HEK293 (cell line): Measurements from ENCODE around the gene SELENOI.

Experiments used
- CTCF ChIA-PET: fragments of 350-600 bp; formaldehyde crosslinking; extraction: SDS; loops from one replicate; lab custom pipeline; 2021; ENCODE audit warnings: antibody characterized with exemption; lab: Yijun Ruan, JAX
- POLR2A ChIA-PET: fragments of 300-600 bp; formaldehyde crosslinking; extraction: SDS; loops from one replicate; lab custom pipeline; 2020; ENCODE audit warnings: antibody characterized with exemption, inconsistent platforms; lab: Yijun Ruan, JAX
- H3K27ac ChIP-seq: fragments of 200-500 bp; sonication (Bioruptor generic); 2 replicates; pipeline ENCODE4 v1.5.1; 2014; ENCODE audit warnings: low read depth, low read length, control low read depth, inconsistent platforms; ENCODE audit errors: extremely low read depth
- H3K36me3 ChIP-seq, 2 experiments: fragments of 200-500 bp in 1 of 2; sonication (Bioruptor generic) in 1 of 2; 1 replicate in 1 of 2; 2 replicates in 1 of 2; pipeline ENCODE4 v1.5.1; 2014 to 2017; ENCODE audit warnings: inconsistent platforms in 2 of 2, low read length in 2 of 2; ENCODE audit not compliant: control insufficient read depth in 2 of 2, insufficient read depth in 1 of 2
- H3K4me1 ChIP-seq: fragments of 200-500 bp; sonication (Bioruptor generic); 2 replicates; pipeline ENCODE4 v1.5.1; 2014; ENCODE audit warnings: mild to moderate bottlenecking, low read length, inconsistent platforms; ENCODE audit not compliant: control insufficient read depth, insufficient read depth
- H3K4me3 ChIP-seq: 2 replicates; pipeline ENCODE4 v1.5.1; 2011; ENCODE audit warnings: low read depth, mild to moderate bottlenecking, control low read depth, low read length, moderate library complexity
- H3K9me3 ChIP-seq: fragments of 200-500 bp; sonication (Bioruptor generic); 2 replicates; pipeline ENCODE4 v1.5.1; 2014; ENCODE audit warnings: low read depth, low read length, inconsistent platforms; ENCODE audit not compliant: control insufficient read depth, insufficient read depth
- BCL11B ChIP-seq: fragments of 450-650 bp; formaldehyde crosslinking; IDR thresholded peaks from 2 replicates; pipeline ENCODE4 v1.5.1; 2016; ENCODE audit warnings: low read depth, missing biosample characterization, missing genetic modification characterization
- GLI2 ChIP-seq: fragments of 450-650 bp; formaldehyde crosslinking; IDR thresholded peaks from 2 replicates; pipeline ENCODE4; 2017; ENCODE audit warnings: missing biosample characterization, missing genetic modification characterization, low read depth, borderline replicate concordance
- GLIS2 ChIP-seq: fragments of 450-650 bp; formaldehyde crosslinking; IDR thresholded peaks from 2 replicates; pipeline ENCODE4 v1.5.1; 2016; ENCODE audit warnings: missing biosample characterization, missing genetic modification characterization
- KLF1 ChIP-seq: fragments of 450-650 bp; formaldehyde crosslinking; IDR thresholded peaks from 2 replicates; pipeline ENCODE4 v1.5.1; 2016; ENCODE audit warnings: missing biosample characterization, missing genetic modification characterization
- KLF16 ChIP-seq: fragments of 450-650 bp; formaldehyde crosslinking; IDR thresholded peaks from 2 replicates; pipeline ENCODE4 v1.5.1; 2017; ENCODE audit warnings: missing biosample characterization, missing genetic modification characterization
- PRDM1 ChIP-seq: fragments of 450-650 bp; formaldehyde crosslinking; IDR thresholded peaks from 2 replicates; pipeline ENCODE4; 2016; ENCODE audit warnings: missing biosample characterization, missing genetic modification characterization
- ZBTB8A ChIP-seq: fragments of 450-650 bp; formaldehyde crosslinking; IDR thresholded peaks from 2 replicates; pipeline ENCODE4 v1.5.1; 2016; ENCODE audit warnings: missing biosample characterization, missing genetic modification characterization
- ZFP3 ChIP-seq: fragments of 450-650 bp; formaldehyde crosslinking; IDR thresholded peaks from 2 replicates; pipeline ENCODE4 v1.5.1; 2016; ENCODE audit warnings: low read depth, missing biosample characterization, missing genetic modification characterization
- ZFP69B ChIP-seq: fragments of 450-650 bp; formaldehyde crosslinking; IDR thresholded peaks from 2 replicates; pipeline ENCODE4 v1.5.1; 2016; ENCODE audit warnings: missing biosample characterization, missing genetic modification characterization
- ZNF155 ChIP-seq: fragments of 450-650 bp; formaldehyde crosslinking; IDR thresholded peaks from 2 replicates; pipeline ENCODE4 v1.5.1; 2016; ENCODE audit warnings: missing biosample characterization, missing genetic modification characterization
- ZNF16 ChIP-seq: fragments of 450-650 bp; formaldehyde crosslinking; IDR thresholded peaks from 2 replicates; pipeline ENCODE4 v1.5.1; 2016; ENCODE audit warnings: low read depth, missing biosample characterization, missing genetic modification characterization
- ZNF184 ChIP-seq: fragments of 450-650 bp; IDR thresholded peaks from 2 replicates; pipeline ENCODE4 v1.5.1; 2018; ENCODE audit warnings: missing biosample characterization, mild to moderate bottlenecking, missing genetic modification characterization
- ZNF221 ChIP-seq: fragments of 450-650 bp; formaldehyde crosslinking; IDR thresholded peaks from 2 replicates; pipeline ENCODE4 v1.5.1; 2017; ENCODE audit warnings: missing biosample characterization, missing genetic modification characterization, borderline replicate concordance
- ZNF292 ChIP-seq: fragments of 450-650 bp; formaldehyde crosslinking; IDR thresholded peaks from 2 replicates; pipeline ENCODE4 v1.5.1; 2016; ENCODE audit warnings: low read depth, missing biosample characterization, missing genetic modification characterization, borderline replicate concordance
- ZNF354C ChIP-seq: fragments of 450-650 bp; formaldehyde crosslinking; IDR thresholded peaks from 2 replicates; pipeline ENCODE4 v1.5.1; 2016; ENCODE audit warnings: missing biosample characterization, missing genetic modification characterization, low read depth, borderline replicate concordance
- ZNF416 ChIP-seq: fragments of 450-650 bp; formaldehyde crosslinking; IDR thresholded peaks from 2 replicates; pipeline ENCODE4 v1.5.1; 2016; ENCODE audit warnings: missing biosample characterization, missing genetic modification characterization
- ZNF501 ChIP-seq: fragments of 450-650 bp; formaldehyde crosslinking; IDR thresholded peaks from 2 replicates; pipeline ENCODE4 v1.5.1; 2016; ENCODE audit warnings: missing biosample characterization, missing genetic modification characterization
- ZNF514 ChIP-seq: fragments of 450-650 bp; formaldehyde crosslinking; IDR thresholded peaks from 2 replicates; pipeline ENCODE4 v1.5.1; 2016; ENCODE audit warnings: missing biosample characterization, missing genetic modification characterization
- ZNF529 ChIP-seq: fragments of 450-650 bp; formaldehyde crosslinking; IDR thresholded peaks from 2 replicates; pipeline ENCODE4 v1.5.1; 2017; ENCODE audit warnings: missing genetic modification characterization, missing biosample characterization; ENCODE audit not compliant: insufficient replicate concordance
- ZNF544 ChIP-seq: fragments of 450-650 bp; formaldehyde crosslinking; IDR thresholded peaks from 2 replicates; pipeline ENCODE4 v1.5.0; 2017; ENCODE audit warnings: missing biosample characterization, missing genetic modification characterization
- ZNF610 ChIP-seq: fragments of 450-650 bp; formaldehyde crosslinking; IDR thresholded peaks from 2 replicates; pipeline ENCODE4 v1.5.1; 2016; ENCODE audit warnings: missing biosample characterization, missing genetic modification characterization, borderline replicate concordance
- ZNF670 ChIP-seq: fragments of 450-650 bp; formaldehyde crosslinking; IDR thresholded peaks from 2 replicates; pipeline ENCODE4 v1.5.1; 2016; ENCODE audit warnings: missing biosample characterization, missing genetic modification characterization, low read depth
- ZNF707 ChIP-seq: fragments of 450-650 bp; formaldehyde crosslinking; IDR thresholded peaks from 2 replicates; pipeline ENCODE4 v1.5.1; 2016; ENCODE audit warnings: missing biosample characterization, missing genetic modification characterization
- ZNF776 ChIP-seq: fragments of 450-650 bp; formaldehyde crosslinking; IDR thresholded peaks from 2 replicates; pipeline ENCODE4 v1.5.0; 2017; ENCODE audit warnings: missing biosample characterization, missing genetic modification characterization, borderline replicate concordance
- ZNF791 ChIP-seq: fragments of 450-650 bp; formaldehyde crosslinking; IDR thresholded peaks from 2 replicates; pipeline ENCODE4 v1.5.1; 2016; ENCODE audit warnings: missing biosample characterization, missing genetic modification characterization
- ZSCAN23 ChIP-seq: fragments of 450-650 bp; formaldehyde crosslinking; IDR thresholded peaks from 2 replicates; pipeline ENCODE4 v1.5.1; 2016; ENCODE audit warnings: missing biosample characterization, missing genetic modification characterization
- ZXDB ChIP-seq: fragments of 450-650 bp; formaldehyde crosslinking; IDR thresholded peaks from 2 replicates; pipeline ENCODE4 v1.5.1; 2016; ENCODE audit warnings: missing biosample characterization, missing genetic modification characterization
- TF ChIP-seq, protein P1 (sequence below): fragments of 450-650 bp; formaldehyde crosslinking; IDR thresholded peaks from 2 replicates; pipeline ENCODE4 v1.5.1; 2016; ENCODE audit warnings: missing biosample characterization, missing genetic modification characterization
- TF ChIP-seq, protein P2 (sequence below): fragments of 450-650 bp; formaldehyde crosslinking; IDR thresholded peaks from 2 replicates; pipeline ENCODE4 v1.5.1; 2017; ENCODE audit warnings: missing biosample characterization, missing genetic modification characterization
- TF ChIP-seq, protein P3 (sequence below): fragments of 450-650 bp; formaldehyde crosslinking; IDR thresholded peaks from 2 replicates; pipeline ENCODE4 v1.5.1; 2016; ENCODE audit warnings: missing biosample characterization, missing genetic modification characterization
- TF ChIP-seq, protein P4 (sequence below): fragments of 450-650 bp; formaldehyde crosslinking; IDR thresholded peaks from 2 replicates; pipeline ENCODE4 v1.5.1; 2016; ENCODE audit warnings: missing biosample characterization, missing genetic modification characterization

Gene SELENOI

DNA sequence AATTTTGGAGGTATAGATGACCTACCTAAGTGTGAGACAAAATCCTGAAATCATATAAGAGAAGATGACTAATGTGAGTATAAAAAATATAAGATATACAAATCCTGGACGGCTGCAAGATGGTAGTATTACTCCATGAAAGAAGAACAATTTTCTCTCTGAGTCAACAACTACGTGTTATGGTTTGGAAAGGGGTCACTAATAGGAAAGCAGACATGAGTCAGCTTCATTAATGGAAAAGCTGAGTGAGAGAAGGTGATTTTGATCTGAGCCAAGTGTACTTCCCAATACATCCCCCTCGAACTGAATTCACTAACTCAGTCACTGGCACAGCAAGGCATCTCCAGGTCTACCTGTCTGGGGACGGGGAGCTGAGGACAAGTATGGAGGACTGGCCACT is 20.1 kb upstream of the SELENOI start (continued):
- TF ChIP-seq ZNF670 (tag by site-specific recombination): no peak
- no peak for TF ChIP-seq ZNF610
- no peak for TF ChIP-seq ZXDB (tag by site-specific recombination)
- TF ChIP-seq ZNF292 (tag by site-specific recombination): no peak
- no peak for TF ChIP-seq ZNF184
- TF ChIP-seq GLIS2 (tag by site-specific recombination): no peak
- TF ChIP-seq, protein P1, sequence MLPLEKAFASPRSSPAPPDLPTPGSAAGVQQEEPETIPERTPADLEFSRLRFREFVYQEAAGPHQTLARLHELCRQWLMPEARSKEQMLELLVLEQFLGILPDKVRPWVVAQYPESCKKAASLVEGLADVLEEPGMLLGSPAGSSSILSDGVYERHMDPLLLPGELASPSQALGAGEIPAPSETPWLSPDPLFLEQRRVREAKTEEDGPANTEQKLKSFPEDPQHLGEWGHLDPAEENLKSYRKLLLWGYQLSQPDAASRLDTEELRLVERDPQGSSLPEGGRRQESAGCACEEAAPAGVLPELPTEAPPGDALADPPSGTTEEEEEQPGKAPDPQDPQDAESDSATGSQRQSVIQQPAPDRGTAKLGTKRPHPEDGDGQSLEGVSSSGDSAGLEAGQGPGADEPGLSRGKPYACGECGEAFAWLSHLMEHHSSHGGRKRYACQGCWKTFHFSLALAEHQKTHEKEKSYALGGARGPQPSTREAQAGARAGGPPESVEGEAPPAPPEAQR (tag by site-specific recombination): no peak
- TF ChIP-seq, protein P2, sequence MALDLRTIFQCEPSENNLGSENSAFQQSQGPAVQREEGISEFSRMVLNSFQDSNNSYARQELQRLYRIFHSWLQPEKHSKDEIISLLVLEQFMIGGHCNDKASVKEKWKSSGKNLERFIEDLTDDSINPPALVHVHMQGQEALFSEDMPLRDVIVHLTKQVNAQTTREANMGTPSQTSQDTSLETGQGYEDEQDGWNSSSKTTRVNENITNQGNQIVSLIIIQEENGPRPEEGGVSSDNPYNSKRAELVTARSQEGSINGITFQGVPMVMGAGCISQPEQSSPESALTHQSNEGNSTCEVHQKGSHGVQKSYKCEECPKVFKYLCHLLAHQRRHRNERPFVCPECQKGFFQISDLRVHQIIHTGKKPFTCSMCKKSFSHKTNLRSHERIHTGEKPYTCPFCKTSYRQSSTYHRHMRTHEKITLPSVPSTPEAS (tag by site-specific recombination): no peak
- no peak for TF ChIP-seq ZNF544 (tag by site-specific recombination)
- no peak for TF ChIP-seq ZSCAN23 (tag by site-specific recombination)
- no peak for TF ChIP-seq ZNF16 (tag by site-specific recombination)
- no peak for TF ChIP-seq ZNF416
- no peak for TF ChIP-seq ZNF776 (tag by site-specific recombination)
- no peak for TF ChIP-seq KLF1 (tag by site-specific recombination)
- no peak for TF ChIP-seq ZNF155
- no peak for TF ChIP-seq ZNF529 (tag by site-specific recombination)
- TF ChIP-seq ZNF791 (tag by site-specific recombination): no peak

DNA sequence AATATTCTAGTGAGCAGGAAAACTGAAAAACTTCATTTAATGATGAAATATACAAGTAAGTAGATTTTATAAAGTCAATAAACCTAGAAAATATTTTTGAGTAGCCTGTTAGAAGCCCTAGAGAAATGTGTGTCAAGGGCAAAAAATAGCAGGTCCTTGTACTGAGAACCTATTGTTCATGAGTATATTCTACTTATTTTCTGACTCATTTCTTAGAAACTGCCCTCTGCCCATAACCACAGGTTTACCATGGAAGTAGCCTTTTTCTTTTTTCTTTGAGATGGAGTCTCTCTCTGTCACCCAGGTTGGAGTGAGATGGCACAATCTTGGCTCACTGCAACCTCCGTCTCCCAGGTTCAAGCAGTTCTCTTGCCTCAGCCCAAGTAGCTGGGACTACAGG is 19.4 kb upstream of the SELENOI start:
- ChIA-PET CTCF (interaction anchor here (0.7 to 0.9 kb wide), 2 partner anchors 10 to 143 kb away, joined by 3 to 5 read pairs; no protein-coding TSS in a partner anchor), POLR2A (interaction anchor here (0.5 kb wide), 1 partner anchor 24 kb away, joined by 4 read pairs; no protein-coding TSS in a partner anchor)
- Histone ChIP-seq H3K9me3 (no peaks in the 10 kb centered on the region), H3K27ac (no peak overlapping the region), H3K36me3 (no peaks in the 10 kb centered on the region), H3K4me1 (no peaks in the 10 kb centered on the region), H3K4me3 (no peak overlapping the region)
- TF ChIP-seq ZNF514 (no peak), ZNF221 (no peak), ZNF354C (no peak), KLF16 (tag by site-specific recombination) (no peak), GLI2 (tag by site-specific recombination) (no peak), ZNF501 (tag by site-specific recombination) (no peak), ZBTB8A (no peak), ZFP3 (no peak), ZFP69B (tag by site-specific recombination) (no peak), BCL11B (no peak), PRDM1 (tag by site-specific recombination) (no peak), ZNF707 (tag by site-specific recombination) (no peak)
- TF ChIP-seq, protein P3, sequence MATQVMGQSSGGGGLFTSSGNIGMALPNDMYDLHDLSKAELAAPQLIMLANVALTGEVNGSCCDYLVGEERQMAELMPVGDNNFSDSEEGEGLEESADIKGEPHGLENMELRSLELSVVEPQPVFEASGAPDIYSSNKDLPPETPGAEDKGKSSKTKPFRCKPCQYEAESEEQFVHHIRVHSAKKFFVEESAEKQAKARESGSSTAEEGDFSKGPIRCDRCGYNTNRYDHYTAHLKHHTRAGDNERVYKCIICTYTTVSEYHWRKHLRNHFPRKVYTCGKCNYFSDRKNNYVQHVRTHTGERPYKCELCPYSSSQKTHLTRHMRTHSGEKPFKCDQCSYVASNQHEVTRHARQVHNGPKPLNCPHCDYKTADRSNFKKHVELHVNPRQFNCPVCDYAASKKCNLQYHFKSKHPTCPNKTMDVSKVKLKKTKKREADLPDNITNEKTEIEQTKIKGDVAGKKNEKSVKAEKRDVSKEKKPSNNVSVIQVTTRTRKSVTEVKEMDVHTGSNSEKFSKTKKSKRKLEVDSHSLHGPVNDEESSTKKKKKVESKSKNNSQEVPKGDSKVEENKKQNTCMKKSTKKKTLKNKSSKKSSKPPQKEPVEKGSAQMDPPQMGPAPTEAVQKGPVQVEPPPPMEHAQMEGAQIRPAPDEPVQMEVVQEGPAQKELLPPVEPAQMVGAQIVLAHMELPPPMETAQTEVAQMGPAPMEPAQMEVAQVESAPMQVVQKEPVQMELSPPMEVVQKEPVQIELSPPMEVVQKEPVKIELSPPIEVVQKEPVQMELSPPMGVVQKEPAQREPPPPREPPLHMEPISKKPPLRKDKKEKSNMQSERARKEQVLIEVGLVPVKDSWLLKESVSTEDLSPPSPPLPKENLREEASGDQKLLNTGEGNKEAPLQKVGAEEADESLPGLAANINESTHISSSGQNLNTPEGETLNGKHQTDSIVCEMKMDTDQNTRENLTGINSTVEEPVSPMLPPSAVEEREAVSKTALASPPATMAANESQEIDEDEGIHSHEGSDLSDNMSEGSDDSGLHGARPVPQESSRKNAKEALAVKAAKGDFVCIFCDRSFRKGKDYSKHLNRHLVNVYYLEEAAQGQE (tag by site-specific recombination): no peak
- TF ChIP-seq, protein P4, sequence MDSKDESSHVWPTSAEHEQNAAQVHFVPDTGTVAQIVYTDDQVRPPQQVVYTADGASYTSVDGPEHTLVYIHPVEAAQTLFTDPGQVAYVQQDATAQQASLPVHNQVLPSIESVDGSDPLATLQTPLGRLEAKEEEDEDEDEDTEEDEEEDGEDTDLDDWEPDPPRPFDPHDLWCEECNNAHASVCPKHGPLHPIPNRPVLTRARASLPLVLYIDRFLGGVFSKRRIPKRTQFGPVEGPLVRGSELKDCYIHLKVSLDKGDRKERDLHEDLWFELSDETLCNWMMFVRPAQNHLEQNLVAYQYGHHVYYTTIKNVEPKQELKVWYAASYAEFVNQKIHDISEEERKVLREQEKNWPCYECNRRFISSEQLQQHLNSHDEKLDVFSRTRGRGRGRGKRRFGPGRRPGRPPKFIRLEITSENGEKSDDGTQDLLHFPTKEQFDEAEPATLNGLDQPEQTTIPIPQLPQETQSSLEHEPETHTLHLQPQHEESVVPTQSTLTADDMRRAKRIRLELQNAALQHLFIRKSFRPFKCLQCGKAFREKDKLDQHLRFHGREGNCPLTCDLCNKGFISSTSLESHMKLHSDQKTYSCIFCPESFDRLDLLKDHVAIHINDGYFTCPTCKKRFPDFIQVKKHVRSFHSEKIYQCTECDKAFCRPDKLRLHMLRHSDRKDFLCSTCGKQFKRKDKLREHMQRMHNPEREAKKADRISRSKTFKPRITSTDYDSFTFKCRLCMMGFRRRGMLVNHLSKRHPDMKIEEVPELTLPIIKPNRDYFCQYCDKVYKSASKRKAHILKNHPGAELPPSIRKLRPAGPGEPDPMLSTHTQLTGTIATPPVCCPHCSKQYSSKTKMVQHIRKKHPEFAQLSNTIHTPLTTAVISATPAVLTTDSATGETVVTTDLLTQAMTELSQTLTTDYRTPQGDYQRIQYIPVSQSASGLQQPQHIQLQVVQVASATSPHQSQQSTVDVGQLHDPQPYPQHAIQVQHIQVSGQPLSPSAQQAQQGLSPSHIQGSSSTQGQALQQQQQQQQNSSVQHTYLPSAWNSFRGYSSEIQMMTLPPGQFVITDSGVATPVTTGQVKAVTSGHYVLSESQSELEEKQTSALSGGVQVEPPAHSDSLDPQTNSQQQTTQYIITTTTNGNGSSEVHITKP (tag by site-specific recombination): no peak
